Uterus (tissue), 2 donors: ENCODE measurements around the gene GARNL3.

Experiments
- CTCF ChIP-seq, 4 experiments: fragments of 200-600 bp in 2 of 4; fragments of 450-650 bp in 2 of 4; sonication (generic) in 2 of 4; IDR thresholded peaks; one replicate each; pipeline ENCODE4 v1.5.1; 2016 to 2019; ENCODE audit warnings: antibody characterized with exemption in 4 of 4, mild to moderate bottlenecking in 2 of 4, moderate library complexity in 1 of 4
- POLR2A ChIP-seq, 2 donors: fragments of 450-650 bp; IDR thresholded peaks; one replicate each; pipeline ENCODE4 v1.6.1; 2016; ENCODE audit warnings: antibody characterized with exemption in 2 of 2, mild to moderate bottlenecking in 1 of 2, moderate library complexity in 1 of 2

- no peak for TF ChIP-seq POLR2A (IDR thresholded peaks at IDR 0.05)
- TF ChIP-seq CTCF (IDR thresholded peaks at IDR 0.05), result no peak
These were observed 34.7 kb upstream of the GARNL3 start for GRCh38 chr9:127229691-127230417.
